ENCODE results near the gene EPS8L2. TPM values are rescaled to one million over a fixed set of nuclear protein-coding genes. Genes with fewer than 3 reads are reported as not detected.

The EPS8L2 gene
- polyA plus RNA-seq (2011; rRNA removed) (11.0 and 17.0 TPM in 2 replicates), polyA minus RNA-seq (2011; rRNA and poly(A)+ RNA removed) (12.7 and 13.4 TPM in 2 replicates)

GRCh38 chr11:705646-706438 lies at the start of gene EPS8L2:
TSS of gene EPS8L2 (plus strand) at chr11:706231. CDS start at chr11:709408, 3,177 bp downstream.
- H3K4me3 ChIP-seq (ENCODE audit: low read depth, low read length): peak within 1 kb of the TSS; percentile 67
- TF ChIP-seq, protein P1, sequence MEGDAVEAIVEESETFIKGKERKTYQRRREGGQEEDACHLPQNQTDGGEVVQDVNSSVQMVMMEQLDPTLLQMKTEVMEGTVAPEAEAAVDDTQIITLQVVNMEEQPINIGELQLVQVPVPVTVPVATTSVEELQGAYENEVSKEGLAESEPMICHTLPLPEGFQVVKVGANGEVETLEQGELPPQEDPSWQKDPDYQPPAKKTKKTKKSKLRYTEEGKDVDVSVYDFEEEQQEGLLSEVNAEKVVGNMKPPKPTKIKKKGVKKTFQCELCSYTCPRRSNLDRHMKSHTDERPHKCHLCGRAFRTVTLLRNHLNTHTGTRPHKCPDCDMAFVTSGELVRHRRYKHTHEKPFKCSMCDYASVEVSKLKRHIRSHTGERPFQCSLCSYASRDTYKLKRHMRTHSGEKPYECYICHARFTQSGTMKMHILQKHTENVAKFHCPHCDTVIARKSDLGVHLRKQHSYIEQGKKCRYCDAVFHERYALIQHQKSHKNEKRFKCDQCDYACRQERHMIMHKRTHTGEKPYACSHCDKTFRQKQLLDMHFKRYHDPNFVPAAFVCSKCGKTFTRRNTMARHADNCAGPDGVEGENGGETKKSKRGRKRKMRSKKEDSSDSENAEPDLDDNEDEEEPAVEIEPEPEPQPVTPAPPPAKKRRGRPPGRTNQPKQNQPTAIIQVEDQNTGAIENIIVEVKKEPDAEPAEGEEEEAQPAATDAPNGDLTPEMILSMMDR (IDR thresholded peaks at IDR 0.05; ENCODE audit: low read depth, low read length): no peak
- H3K27ac ChIP-seq (ENCODE audit: low read depth, low read length): peak within 1 kb of the TSS; percentile 31
- H3K27me3 ChIP-seq (ENCODE audit: control insufficient read depth, insufficient read depth, low read length): no peaks in the 10 kb centered on the region
- no peaks in the 10 kb centered on the region; the same call in 1 of the 2 replicates for H3K9me3 ChIP-seq (ENCODE audit: control insufficient read depth, insufficient read depth, low read length)
- CTCF ChIA-PET: no interaction called here
- POLR2A ChIA-PET: interaction anchor here (0.6 to 2.4 kb wide), 6 partner anchors 9 to 169 kb away, joined by 3 to 11 read pairs (median 4); partner anchors contain the start of genes DEAF1, LRRC56 and TMEM80
- DNase-seq (ENCODE audit: low read depth, low spot score): no peak

DNA sequence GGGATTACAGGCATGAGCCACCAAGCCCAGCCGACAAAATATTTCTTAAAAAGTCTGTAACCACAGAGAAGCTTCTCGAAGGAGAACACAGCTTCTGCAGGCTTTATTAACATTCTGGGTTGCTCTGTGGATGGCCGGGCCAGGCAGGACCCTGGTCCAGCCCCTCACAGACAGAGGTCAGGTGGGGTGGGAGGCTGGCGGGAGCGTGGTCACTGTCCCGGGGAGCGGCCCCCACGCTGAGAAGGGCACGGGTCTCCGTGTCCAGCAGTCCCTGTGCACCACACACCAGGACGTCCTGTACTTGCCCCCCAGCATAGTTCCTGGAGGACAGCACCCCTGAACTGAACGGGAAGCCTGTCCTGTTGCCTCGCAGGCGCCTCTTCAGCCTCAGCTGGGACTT lies 49.6 kb upstream of the EPS8L2 start:
- no peaks in the 10 kb centered on the region for H3K27me3 ChIP-seq (ENCODE audit: control insufficient read depth, insufficient read depth, low read length)
- no peak overlapping the region for H3K4me3 ChIP-seq (ENCODE audit: low read depth, low read length)
- POLR2A ChIA-PET: no interaction called here
- H3K27ac ChIP-seq (ENCODE audit: low read depth, low read length): no peak overlapping the region
- no peak for DNase-seq (ENCODE audit: low read depth, low spot score)
- CTCF ChIA-PET: no interaction called here
- H3K9me3 ChIP-seq (ENCODE audit: control insufficient read depth, insufficient read depth, low read length): no peaks in the 10 kb centered on the region
- TF ChIP-seq, protein P1 (IDR thresholded peaks at IDR 0.05; ENCODE audit: low read depth, low read length): no peak

GRCh38 chr11:656866-657265 lies 49.2 kb upstream of the EPS8L2 start:
- Histone ChIP-seq H3K27me3 (ENCODE audit: control insufficient read depth, insufficient read depth, low read length) (no peaks in the 10 kb centered on the region), H3K27ac (ENCODE audit: low read depth, low read length) (no peak overlapping the region), H3K4me3 (ENCODE audit: low read depth, low read length) (no peak overlapping the region), H3K9me3 (ENCODE audit: control insufficient read depth, insufficient read depth, low read length) (no peaks in the 10 kb centered on the region)
- ChIA-PET POLR2A (no interaction called here), CTCF (no interaction called here)
- no peak for DNase-seq (ENCODE audit: low read depth, low spot score)
- TF ChIP-seq, protein P1 (IDR thresholded peaks at IDR 0.05; ENCODE audit: low read depth, low read length): no peak

DNA sequence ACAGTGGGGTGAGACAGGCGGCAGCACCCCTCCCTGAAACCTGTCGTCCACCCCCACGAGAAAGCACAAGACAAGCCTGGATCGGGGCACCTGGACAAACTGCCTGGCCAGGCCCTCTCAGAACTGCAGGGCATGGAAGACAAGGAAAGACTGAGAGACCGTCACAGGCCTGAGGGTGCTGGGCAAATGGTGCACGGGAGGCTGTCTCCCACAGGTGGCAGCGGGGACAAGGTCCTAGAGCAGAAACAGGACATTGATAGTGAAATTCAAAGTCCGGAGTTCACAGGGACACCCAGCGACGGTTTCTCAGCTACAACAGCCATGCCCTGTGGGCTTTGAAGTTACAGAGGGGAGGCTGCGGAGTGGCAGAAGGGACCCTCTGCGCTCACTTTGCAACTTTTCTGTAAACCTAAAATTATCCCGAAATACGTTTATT lies 48.3 kb upstream of the EPS8L2 start:
- TF ChIP-seq, protein P1 (IDR thresholded peaks at IDR 0.05; ENCODE audit: low read depth, low read length): no peak
- DNase-seq (ENCODE audit: low read depth, low spot score): no peak
- ChIA-PET POLR2A (no interaction called here), CTCF (no interaction called here)
- Histone ChIP-seq H3K27me3 (ENCODE audit: control insufficient read depth, insufficient read depth, low read length) (no peaks in the 10 kb centered on the region), H3K4me3 (ENCODE audit: low read depth, low read length) (no peak overlapping the region), H3K27ac (ENCODE audit: low read depth, low read length) (no peak overlapping the region), H3K9me3 (ENCODE audit: control insufficient read depth, insufficient read depth, low read length) (no peaks in the 10 kb centered on the region)

GRCh38 chr11:659532-660085 lies 46.4 kb upstream of the EPS8L2 start:
- Histone ChIP-seq H3K4me3 (ENCODE audit: low read depth, low read length) (no peak overlapping the region), H3K27ac (ENCODE audit: low read depth, low read length) (no peak overlapping the region), H3K27me3 (ENCODE audit: control insufficient read depth, insufficient read depth, low read length) (no peaks in the 10 kb centered on the region), H3K9me3 (ENCODE audit: control insufficient read depth, insufficient read depth, low read length) (no peaks in the 10 kb centered on the region)
- ChIA-PET POLR2A (no interaction called here), CTCF (no interaction called here)
- TF ChIP-seq, protein P1 (IDR thresholded peaks at IDR 0.05; ENCODE audit: low read depth, low read length): no peak
- DNase-seq (ENCODE audit: low read depth, low spot score): no peak
